Pons (tissue), 1 donor: Measurements from ENCODE around the gene FGD4.
A peak's percentile ranks its signal among the peaks of the same experiment; 100 is the strongest.

Experiments used
- DNase-seq: peaks from one replicate; pipeline ENCODE4 v3.0.0-alpha.2; 2016; ENCODE audit warnings: low spot score

Gene FGD4

DNA sequence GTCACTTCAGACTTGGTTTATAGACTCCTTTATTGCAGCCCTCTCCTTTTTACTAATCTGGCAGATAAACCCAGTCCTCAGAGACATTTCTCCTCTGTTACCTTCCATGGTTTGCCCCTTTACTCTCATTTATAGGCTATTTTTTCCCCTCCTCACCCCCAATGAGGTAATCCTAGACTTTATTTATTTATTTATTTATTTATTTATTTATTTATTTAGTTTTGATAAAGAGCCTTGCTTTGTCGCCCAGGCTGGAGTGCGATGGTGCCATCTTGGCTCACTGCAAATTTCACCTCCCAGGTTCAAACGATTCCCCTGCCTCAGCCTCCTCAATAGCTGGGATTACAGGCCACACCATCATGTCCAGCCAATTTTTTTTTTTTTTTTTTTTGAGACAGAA, 8.4 kb downstream of the FGD4 start:
- no peak for DNase-seq

DNA sequence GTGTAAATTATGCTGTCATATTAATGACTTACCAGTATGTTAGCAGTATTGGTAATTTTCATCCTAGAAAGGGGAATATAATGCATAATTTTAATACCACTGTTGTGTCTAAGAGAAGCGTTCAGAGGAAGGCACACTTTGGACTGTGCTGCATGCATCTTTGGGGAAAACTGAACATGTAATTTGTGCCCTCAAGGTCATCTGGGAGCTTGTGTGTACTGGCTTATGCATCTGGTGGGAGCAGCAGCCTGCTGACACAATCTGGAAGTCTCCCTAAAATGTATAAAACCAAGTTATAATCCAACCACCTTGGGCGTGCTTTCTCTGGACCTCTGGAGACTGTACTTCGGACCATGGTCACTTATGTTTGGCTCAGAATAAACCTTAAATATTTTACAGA, 14.1 kb downstream of the FGD4 start:
- DNase-seq = no peak

DNA sequence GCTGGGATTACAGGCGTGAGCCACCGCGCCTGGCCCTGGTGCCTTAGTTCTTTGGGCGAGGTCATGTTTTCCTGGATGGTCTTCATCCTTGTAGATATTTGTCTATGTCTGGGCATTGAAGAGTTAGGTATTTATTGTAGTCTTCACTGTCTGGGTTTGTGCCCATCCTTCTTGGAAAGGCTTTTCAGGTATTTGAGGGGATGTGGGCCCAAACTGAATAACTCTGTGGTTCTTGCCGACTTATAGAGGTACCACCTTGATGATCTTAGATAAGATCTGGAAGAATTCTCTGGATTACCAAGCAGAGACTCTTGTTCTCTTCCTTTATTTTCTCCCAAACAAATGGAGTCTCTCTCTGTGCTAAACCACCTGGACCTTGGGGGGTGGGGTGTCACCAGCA, 18.9 kb downstream of the FGD4 start:
- DNase-seq = no peak

DNA sequence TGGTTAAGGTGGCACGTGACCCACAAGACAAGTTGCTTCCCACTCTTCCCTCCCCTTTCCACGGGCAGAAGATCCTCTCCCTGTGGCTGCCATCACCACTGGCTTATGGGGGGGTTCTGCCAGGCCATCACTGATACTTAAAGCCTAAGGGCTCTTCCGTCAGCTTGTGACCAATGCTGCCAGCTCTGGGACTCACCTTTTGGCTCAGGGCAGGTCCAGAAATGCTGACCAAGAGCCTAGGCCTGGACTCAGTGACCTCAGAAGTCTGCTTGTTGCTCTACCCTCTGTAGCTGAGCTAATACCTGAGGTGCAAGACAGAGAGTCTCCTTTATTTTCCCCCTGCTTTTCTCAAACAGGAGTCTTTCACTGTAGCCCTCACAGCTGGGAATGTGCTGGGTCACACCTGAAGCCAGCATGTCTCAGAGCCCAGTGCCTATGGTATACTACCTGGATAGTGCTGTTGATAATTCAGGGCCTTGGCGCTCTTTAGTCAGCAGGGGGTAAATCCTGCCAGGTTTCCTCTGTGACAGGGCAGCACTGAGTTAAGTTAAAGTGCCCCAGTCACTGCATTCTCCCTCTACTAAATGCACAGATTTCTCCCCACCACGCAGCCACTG, 19.7 kb downstream of the FGD4 start:
- no peak for DNase-seq

DNA sequence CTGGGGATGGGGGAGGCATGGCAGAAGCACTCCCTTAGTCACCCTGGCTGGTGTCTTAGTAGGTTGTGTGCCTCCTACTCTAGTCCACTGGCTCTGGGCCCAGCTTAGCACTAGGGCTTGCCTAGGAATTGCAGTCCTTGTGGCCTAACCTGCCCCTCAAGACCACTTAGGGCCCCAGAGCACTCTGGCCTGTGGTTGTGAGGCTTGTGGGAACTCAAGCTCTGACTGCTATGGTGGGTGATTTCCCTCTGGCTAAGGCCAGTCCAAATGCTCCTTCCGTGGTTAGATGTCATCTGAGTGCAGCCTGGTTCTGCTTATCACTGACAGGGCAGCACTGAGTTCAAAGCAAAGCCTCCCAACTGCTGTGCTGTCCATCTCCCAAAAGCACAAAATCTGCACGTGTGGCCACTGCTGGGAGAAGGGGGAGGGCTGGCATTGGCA, 20.2 kb downstream of the FGD4 start:
- no peak for DNase-seq

DNA sequence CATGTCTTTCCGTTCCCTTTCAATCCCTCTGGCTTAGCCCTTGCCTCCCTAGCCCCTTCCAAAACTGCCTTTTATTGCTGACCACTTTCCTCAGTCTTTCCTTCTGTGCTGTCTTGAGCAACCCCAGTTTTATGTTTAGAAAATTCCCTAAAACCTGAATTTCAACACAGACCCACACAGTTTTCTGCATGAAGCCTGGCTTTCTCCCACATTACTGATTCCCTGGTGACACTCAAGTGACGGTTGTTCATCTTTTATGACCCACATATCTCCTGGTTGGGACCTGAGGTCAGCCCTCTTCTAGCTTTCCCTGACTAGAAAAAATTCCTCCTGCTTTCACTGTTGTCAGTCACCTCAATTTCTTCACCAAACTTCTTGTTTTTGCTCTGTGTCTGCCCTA, 21.0 kb downstream of the FGD4 start:
- no peak for DNase-seq

DNA sequence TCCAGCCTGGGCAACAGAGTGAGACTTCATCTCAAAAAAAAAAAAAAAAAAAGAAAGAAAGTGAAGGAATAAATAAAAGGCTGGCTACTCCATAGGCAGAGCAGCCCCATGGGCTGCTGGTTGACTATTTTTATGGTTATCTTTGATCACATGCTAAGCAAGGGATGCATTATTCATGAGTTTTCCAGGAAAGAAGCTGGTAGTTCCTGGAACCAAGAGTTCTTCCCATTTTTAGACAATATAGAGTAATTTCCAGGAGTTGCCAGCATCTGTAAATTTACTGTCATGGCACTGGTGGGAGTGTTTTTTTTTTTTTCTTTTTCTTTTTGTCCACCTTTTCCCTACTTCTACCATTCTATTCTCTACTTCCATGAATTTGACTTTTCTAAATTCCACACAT, 24.2 kb downstream of the FGD4 start:
- DNase-seq = no peak

DNA sequence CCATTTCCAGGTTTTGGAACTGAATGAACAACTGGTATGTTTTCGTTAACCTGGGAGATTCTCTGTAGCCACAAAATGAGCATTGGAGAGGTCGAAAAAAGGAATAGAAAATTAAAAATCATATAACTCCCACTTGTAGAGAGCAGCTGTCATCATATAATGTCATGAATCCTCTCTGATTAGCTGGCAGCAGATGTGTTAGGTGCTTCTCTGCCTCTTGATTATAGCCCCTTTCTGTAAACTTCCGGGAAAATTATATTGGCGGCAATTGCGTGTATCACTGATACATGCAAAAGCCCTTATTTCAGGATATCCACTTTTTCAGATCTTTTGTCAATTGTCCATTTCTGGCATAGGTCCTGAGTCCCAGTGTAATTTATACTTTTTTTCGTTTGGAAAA, 31.7 kb downstream of the FGD4 start:
- no peak for DNase-seq

DNA sequence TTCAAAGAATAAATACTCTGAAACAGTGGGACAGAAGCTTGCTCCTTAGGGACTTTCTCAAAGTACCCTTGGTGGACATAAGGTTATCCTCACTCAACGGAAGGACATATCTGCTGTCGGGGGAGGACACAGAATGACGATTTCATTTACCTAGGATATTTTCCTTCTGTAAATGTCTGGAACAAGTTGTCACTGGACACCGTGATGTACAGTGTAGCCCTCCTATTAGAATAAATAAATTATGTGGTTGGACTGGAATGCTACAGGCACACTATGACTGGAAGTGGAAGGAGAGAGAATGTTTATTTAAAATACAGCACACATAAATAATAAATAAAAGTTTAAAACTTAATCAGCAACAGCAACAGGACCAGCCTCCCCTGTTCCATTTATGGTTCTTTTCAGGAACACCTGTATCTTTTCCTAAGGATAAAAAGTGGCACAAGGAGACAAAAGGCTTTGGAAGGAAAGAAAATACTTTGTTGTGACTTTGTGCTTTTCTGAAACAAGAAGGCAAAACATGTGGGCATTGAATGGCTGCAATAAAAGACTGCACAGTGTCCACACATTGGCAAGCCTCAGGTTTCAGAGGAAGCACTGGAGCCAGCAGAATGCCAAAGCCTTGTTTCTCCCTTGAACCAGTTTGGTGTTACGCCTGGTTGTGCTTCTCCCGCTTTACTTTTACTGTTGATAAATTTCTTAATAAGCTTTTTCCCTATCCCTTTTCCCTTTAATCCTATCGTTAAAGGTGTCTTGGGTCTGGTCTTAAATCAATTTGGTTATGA, 36.8 kb downstream of the FGD4 start:
- no peak for DNase-seq

DNA sequence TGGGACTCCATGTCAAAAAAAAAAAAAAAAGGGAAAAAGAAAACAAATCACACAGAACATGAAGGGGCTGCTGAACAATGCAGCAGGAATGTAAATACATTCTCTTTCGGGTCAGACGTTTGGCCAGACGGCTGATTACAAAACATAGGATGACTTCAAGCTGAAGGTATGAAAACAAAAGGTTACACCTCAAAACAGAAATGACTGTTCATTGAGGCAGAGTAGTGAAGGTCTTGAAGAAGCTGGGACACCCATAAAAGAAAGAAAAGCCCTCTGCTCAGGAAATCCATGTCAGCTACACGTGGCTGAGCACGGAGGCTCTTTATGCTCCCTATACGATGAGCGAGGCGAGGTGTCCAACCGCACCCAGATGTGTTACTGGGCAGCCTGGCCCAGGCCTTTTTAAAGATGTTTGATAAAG, 37.7 kb downstream of the FGD4 start:
- DNase-seq = no peak

DNA sequence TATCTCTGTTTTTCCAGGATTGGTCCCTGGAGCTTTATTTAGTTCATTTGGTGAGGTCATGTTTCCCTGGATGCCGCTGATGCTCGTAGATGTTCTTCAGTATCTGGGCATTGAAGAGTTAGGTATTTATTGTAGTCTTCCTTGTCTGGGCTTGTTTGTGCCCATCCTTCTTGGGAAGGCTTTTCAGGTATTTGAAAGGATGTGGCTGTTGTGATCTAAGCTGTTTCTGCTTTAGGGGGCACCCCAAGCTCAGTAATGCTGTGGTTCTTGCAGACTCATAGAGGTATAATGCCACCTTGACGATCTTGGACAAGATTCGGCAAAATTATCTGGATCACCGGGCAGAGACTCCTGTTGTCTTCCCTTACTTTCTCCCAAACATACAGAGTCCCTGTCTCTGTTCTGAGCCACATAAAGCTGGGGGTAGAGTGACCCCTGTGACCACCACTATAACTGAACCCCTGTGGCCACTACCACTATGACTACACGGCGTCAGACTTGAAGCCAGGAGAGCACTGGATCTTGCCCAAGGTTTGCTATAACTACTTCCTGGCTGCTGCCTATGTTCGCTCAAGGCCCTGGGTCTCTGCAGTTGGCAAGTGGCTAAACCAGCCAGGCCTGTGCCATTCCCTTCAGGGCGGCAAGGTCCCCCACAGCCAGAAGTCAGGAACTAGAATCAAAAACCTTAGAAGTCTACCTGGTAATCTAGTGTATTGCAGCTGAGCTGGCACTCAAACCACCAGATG, 40.9 kb downstream of the FGD4 start:
- no peak for DNase-seq

DNA sequence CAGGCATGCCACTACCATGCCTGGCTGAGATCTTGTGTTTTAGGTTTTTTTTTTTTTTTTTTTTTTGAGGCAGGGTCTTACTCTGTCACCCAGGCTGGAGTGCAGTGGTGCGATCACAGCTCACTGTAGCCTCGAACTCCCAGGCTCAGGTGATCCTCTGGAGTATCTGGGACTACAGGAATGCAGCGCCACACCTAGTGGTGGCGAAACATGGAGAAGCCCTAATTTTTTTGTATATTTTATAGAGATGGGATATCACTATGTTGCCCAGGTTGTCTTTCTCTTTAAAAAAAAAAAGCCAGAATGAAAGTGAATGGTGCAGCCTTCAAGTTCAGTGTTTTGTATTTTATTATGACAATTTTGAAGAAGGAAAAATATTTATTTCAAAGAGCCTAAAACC, 44.1 kb downstream of the FGD4 start:
- DNase-seq = no peak

DNA sequence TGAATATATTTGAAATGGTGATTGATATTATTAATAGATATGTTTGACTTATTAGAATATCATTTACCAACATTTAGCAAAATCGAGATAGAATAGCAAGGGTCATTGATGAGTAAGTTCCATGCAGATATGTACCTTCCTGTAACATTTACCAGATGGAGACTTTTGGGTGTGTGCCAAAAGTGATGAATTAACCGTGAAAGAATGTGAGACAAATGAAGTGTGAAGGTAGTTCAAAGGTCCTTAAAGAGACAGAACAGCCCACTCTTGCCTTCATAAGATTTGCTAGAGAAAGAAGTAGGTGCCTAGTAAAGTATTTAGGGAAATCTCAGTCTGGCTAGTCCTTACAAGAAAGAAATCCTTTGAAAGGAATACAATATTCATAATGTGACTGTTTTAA, 45.5 kb downstream of the FGD4 start:
- no peak for DNase-seq

DNA sequence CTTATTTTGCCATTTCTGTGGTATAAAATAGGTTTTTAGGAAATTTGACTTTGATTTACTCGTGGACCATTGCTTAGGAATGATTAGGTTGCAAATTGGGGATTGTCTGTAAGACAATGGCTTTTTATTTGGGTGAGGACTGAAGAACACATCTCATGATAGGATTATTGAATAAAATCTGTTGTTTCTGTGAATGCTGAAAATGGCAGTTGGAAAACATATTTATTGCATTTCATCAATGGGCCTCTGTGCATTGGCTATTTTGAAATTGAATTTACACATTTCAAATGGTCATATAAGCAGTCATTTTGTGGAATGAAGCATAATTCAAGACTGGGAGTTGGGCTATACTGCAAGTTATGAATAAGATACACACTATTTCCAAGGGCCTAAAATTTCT, 46.0 kb downstream of the FGD4 start:
- DNase-seq = no peak

DNA sequence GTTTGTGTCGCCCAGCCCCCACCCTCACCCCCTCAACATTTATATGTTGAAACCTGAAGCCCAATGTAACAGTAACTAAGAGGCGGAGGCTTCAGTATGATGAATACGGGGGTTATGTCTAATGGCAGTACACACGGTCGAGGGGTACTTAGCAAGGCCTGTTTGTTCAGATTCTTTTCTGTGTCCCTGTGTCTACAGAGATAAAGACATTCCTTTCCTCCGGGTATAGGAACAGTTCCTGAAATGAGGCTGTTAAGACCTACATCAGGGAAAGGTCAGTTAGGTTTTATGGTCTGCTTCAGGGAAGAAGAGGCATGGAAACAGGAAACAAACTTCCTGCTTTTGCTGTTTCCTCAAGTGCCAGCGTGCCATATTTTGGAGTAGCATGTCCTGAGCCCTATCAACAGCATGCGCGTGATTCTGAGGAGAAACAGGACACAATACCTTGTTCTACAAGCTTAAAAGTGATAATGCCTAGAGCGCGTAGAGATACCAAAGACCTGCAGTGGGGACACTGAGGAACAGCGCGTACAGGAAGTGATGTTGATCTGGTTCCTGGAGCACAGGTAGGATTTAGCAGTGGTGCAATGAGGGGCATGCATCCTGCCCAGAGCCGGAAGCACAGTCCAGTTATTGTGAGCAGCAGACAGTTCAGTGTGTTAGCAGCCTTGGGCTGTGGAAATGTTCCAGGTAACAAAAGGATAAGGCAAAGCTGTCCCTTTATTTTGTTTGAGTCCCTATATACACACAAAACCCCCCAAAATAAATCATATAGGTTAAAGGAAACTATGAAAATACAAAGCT, 47.2 kb downstream of the FGD4 start:
- DNase-seq = no peak

DNA sequence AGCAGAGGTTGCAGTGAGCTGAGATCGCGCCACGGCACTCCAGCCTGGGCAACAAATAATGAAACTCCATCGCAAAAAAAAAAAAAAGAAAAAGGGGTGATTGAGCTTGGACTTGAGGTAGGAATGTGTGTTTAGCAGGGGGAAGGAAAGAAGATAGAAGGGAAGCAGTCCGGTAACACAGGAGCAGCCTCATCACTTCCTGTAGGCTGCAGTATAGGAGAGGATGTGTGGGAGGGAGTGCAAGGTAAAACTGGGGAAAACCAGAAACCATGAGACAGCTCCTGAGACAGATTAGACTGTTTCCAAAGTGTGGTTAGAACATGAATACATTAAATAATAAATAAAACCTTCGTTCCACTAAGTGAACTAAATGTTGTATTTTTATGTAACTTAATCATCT, 49.2 kb downstream of the FGD4 start:
- no peak for DNase-seq

DNA sequence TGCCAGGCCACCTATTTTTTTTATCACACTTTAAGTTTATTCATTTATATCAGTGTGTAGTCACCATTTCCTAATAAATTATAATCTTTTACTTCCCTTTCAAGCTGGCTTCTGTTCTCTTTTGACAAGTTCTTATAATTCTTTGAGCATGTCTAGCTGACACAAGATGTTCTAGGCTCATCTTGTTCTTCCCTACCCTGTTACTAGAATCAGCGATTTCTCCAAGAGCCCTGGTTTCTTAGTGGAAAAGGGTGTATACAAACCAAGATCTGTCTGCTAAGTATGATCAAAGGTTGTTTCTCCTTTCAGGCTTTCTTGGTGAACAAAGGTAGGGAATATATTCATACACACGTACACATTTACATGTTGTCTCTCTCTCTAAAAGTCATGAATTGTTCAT, 51.0 kb downstream of the FGD4 start:
- no peak for DNase-seq

DNA sequence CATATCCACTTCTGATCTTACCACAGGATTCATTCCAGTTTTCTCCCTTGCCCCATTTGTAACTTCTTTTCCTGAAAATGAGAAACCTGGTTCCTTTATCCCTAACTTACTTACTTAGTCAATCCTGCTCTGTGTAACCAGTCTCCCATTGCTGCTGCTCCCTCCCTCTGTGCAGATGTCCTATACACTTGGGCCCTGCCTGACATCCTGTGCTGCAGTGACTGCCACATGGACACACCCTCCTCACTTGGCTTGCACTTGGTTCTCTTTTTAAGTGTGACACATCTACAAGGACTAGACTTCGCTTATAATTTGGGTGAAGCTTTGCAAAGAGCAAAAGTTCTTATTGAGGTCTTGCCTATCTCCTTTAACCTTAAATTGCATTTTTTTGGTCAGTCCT, 51.4 kb downstream of the FGD4 start:
- no peak for DNase-seq

DNA sequence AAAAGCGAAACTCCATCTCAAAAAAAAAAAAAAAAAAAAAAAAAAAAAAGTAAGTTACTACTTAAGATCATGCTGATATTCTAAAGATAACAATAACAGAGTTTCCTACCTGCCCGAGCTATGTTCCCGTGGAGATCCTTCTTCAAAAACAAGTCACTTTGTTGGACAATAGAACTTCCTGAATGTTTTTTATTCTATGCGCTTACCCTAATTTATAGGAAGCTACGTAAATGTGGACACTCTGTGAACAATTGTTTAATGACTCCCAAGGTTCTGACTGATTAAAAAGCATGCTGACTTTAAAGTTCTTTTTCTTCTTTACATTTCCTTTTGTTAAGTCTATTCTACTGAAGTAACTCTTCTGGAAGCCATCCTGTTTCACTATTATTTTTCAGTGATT, 52.5 kb downstream of the FGD4 start:
- no peak for DNase-seq

DNA sequence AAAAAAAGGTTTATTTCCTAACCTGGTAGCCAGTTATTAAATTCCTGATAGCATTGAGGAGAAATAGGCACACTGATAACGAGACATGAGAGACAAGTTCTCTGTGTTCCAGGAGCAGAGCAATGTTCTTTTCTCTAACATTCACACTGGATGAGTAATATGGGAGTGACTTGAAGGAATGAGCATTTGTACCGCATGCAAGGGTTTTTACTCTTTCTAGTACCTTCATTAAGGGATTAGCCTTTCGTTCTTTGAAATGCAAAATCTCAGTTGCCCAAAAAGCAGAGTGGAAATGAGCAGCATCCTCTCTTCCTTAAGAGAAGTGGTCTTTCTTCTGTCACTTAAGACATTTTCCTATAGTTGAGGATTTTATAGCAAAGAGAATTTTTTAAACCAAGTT, 54.7 kb downstream of the FGD4 start:
- no peak for DNase-seq

DNA sequence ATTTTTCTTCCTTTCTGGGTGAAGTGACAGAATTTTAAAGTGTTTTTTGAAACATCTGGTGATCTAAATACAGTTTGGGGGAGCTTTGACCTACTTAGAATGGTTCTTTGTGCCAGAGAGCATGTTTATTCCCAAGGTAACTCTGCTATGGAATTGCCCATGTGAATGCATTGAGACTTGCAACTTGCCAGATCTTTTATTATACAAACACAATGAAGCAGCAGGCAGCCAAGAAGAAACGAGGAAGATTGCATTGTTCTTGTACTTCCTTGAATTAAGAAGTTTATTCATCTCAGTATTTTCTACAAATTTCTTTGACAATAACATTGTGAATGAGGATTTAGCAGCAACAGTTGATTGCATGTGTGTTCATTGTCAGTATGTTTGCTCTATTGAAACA, 55.5 kb downstream of the FGD4 start:
- DNase-seq = no peak

DNA sequence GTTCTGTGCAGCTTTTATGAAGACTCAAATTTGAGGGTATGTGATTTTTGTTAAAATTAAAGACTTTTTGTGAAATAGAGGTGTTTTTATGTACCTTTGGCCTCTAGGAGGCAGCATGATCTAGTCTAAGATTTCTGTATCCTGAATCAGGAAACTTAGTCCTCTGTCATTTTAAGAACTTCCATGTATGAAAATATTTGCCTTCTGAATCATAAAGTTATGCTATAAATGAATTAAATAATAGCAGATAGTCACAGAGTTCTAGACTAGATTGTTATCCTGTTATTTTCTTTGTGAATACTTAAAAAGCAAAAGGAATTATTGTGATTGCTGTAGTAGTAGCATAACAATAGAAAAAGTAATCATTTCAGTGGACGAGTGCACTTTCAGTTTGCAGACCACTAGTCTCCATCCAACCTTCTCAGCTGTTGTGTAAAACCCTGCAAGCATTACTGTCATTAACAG, 56.3 kb downstream of the FGD4 start:
- DNase-seq = peak; percentile 91
